Upper lobe of left lung (tissue), 4 donors: ENCODE measurements around the gene CDCA4.

Experiments used
- POLR2A ChIP-seq, 4 donors: fragments of 450-650 bp; IDR thresholded peaks; one replicate each; pipeline ENCODE4 v1.5.1; 2016 to 2017; ENCODE audit warnings: antibody characterized with exemption in 4 of 4, mild to moderate bottlenecking in 2 of 4
- POLR2AphosphoS5 ChIP-seq, 2 donors: sonication (generic); formaldehyde crosslinking; IDR thresholded peaks; one replicate each; pipeline ENCODE4 v1.5.1; 2017; ENCODE audit warnings: antibody characterized with exemption in 2 of 2
- TF ChIP-seq, protein P1 (sequence below), 6 experiments: fragments of 450-650 bp in 4 of 6; fragments of 200-600 bp in 2 of 6; sonication (generic) in 2 of 6; IDR thresholded peaks; one replicate each; pipeline ENCODE4 v1.5.1; 2016 to 2019; ENCODE audit warnings: antibody characterized with exemption in 6 of 6

DNA sequence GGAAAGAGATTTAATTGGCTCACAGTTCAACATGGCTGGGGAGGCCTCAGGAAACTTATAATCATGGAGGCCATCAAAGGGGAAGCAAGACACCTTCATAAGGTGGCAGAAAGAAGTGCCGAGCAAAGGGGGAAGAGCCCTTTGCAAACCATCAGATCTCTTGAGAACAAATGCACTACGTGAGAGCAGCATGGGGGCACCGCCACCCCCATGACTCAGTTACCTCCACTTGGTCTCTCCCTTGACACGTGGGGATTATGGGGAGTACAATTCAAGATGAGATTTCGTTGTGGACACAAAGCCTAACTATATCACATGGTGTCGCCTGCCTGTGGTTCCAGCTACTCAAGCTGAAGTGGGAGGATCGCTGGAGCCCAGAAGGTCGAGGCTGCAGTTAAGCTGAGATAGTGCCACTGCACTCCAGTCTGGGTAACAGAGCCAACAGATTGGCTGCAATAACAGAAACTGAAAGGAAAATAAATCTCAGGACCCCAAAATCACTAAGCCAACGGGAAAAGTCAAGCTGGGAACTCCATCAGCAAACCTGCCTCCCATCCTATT is 10.0 kb upstream of the CDCA4 start:
- TF ChIP-seq, protein P1, sequence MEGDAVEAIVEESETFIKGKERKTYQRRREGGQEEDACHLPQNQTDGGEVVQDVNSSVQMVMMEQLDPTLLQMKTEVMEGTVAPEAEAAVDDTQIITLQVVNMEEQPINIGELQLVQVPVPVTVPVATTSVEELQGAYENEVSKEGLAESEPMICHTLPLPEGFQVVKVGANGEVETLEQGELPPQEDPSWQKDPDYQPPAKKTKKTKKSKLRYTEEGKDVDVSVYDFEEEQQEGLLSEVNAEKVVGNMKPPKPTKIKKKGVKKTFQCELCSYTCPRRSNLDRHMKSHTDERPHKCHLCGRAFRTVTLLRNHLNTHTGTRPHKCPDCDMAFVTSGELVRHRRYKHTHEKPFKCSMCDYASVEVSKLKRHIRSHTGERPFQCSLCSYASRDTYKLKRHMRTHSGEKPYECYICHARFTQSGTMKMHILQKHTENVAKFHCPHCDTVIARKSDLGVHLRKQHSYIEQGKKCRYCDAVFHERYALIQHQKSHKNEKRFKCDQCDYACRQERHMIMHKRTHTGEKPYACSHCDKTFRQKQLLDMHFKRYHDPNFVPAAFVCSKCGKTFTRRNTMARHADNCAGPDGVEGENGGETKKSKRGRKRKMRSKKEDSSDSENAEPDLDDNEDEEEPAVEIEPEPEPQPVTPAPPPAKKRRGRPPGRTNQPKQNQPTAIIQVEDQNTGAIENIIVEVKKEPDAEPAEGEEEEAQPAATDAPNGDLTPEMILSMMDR (IDR thresholded peaks at IDR 0.05) = no peak
- TF ChIP-seq POLR2A (IDR thresholded peaks at IDR 0.05) = no peak
- TF ChIP-seq POLR2AphosphoS5 (IDR thresholded peaks at IDR 0.05) = no peak
